ENCODE measurements around the gene CFH. TPM values are rescaled to one million over a fixed set of nuclear protein-coding genes. Genes with fewer than 3 reads are reported as not detected.
"Not testable (repeated sequence)": the region's sequence is repeated elsewhere in the genome, so short reads cannot be mapped to it uniquely, and the experiment has no call there.

The CFH gene
- total RNA-seq, 4 donors from 2014 or later, result 65.1 to 285 (median 127) TPM

DNA sequence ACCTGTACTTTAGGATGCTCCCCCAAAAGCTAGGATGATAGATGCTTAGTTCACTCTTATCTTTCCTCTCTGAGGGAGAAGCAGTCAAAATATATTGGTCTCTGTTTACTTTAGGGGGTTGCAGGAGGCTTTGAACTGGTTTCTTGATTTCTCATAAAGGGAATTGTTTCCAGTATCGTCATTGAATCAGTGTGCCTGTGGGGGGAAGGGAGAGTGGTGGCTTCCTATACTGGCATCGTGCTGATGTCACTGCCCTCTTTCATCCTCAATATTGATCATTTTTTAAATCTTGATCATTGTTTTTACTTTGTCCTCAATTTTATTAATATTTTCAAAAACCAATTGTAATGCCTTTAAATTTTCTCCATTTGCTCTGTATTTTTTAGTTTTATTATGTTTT lies 82.6 kb downstream of the CFH start:
- no peak for ATAC-seq (ENCODE audit: low FRiP score)
- no peak for DNase-seq (ENCODE audit: low spot score)
- TF ChIP-seq, protein P1, sequence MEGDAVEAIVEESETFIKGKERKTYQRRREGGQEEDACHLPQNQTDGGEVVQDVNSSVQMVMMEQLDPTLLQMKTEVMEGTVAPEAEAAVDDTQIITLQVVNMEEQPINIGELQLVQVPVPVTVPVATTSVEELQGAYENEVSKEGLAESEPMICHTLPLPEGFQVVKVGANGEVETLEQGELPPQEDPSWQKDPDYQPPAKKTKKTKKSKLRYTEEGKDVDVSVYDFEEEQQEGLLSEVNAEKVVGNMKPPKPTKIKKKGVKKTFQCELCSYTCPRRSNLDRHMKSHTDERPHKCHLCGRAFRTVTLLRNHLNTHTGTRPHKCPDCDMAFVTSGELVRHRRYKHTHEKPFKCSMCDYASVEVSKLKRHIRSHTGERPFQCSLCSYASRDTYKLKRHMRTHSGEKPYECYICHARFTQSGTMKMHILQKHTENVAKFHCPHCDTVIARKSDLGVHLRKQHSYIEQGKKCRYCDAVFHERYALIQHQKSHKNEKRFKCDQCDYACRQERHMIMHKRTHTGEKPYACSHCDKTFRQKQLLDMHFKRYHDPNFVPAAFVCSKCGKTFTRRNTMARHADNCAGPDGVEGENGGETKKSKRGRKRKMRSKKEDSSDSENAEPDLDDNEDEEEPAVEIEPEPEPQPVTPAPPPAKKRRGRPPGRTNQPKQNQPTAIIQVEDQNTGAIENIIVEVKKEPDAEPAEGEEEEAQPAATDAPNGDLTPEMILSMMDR (IDR thresholded peaks at IDR 0.05), result no peak

DNA sequence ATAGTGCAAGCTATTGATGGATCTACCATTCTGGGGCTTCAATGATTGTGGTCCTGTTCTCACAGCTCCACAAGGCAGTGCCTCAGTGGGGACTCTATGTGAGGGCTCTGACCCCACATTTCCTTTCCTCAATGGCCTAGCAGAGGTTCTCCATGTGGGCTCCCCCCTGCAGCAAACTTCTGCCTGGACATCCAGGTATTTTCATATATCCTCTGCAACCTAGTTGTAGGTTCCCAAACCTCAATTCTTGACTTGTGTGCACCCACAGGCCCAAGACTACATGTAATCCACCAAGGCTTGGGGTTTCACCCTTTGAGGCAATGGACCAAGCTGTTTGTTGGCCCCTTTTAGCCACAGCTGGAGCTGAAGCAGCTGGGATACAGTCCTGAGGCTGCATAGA lies 86.9 kb downstream of the CFH start:
- TF ChIP-seq, protein P1 (IDR thresholded peaks at IDR 0.05), result no peak
- ATAC-seq (ENCODE audit: low FRiP score) (no peak), DNase-seq (ENCODE audit: low spot score) (no peak)

DNA sequence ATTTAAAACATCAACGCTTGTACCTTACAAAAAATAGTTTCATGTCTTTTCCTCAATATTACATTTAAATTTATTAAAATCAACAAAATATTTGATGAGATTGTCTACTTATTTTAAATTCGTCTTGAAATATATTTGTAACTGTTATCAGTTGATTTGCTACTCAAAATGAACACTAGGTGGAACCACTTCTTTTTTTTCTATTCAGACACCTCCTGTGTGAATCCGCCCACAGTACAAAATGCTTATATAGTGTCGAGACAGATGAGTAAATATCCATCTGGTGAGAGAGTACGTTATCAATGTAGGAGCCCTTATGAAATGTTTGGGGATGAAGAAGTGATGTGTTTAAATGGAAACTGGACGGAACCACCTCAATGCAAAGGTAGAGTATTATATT lies 91.4 kb downstream of the CFH start:
- not testable (repeated sequence) for ATAC-seq (ENCODE audit: low FRiP score); DNase-seq (ENCODE audit: low spot score)

DNA sequence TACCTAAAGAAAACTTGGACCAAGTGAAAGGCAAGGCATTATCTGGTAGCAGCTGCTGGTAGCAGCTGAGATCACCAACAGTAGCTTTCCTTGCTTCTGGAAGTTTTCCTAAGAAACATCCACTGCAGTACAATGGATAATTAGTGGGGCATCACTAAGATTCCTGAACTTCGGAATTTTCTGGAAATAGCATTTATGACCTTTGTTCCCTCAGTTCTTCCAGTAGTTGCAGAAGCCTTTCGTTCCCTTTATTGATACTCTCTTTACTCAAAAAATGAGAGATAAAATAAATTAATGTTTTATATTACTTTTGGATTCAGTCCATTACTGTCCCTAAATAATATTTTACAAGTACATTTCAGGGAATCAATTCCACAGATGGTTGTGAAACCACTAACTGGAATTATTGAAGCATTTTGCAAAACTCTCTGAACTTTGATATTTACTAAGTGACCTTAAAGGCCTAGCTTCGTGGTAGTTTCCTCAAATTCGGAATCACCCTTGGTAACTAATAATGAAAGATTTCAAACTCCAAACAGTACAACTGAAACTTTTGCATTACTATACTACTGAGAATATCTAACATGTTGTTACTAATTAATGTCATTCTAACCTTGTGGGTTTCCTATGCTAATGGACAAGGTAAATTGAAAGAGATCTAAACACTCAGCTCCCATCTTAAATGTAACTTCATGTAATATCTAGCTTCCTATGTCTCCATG lies 113.3 kb downstream of the CFH start:
- not testable (repeated sequence) for DNase-seq (ENCODE audit: low spot score); ATAC-seq (ENCODE audit: low FRiP score)

DNA sequence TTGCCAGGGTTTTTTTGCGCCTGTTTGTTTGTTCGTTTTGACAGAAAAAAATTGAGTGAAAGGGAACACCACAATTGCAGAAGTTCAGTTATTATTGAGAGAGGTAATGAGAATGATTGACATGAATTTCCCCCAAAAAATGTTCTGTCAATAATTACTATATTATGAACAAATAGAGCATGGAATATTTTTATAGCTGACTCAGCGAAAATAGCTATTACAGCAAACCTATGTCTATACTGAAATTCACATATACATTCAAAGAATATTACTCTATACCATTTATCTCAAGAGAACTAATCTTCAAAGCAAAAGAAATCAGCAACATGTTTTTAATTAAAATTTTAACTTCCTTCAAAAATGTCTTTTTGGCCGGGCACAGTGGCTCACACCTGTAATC lies 118.0 kb downstream of the CFH start:
- not testable (repeated sequence) for ATAC-seq (ENCODE audit: low FRiP score); DNase-seq (ENCODE audit: low spot score)

DNA sequence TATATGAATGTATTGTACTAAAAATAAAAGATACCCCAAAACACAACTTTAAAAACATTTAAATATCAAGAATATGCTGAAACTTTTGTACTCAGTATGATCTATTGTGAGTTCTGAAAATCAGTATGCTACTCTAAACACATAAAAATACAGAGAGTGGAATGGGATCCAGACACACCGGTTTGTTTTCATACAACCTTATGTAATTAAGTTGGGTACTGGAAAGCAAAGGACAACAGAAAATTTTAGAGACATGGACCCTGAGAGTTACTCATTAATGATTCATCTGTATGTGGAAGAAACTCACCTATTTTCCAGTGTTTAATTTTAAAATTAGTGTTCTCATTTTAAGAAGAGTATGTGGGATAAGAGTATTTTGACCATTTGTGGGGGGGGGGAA lies 121.9 kb downstream of the CFH start:
- TF ChIP-seq, protein P1 (IDR thresholded peaks at IDR 0.05), result no peak
- no peak for DNase-seq (ENCODE audit: low spot score)
- no peak for ATAC-seq (ENCODE audit: low FRiP score)

DNA sequence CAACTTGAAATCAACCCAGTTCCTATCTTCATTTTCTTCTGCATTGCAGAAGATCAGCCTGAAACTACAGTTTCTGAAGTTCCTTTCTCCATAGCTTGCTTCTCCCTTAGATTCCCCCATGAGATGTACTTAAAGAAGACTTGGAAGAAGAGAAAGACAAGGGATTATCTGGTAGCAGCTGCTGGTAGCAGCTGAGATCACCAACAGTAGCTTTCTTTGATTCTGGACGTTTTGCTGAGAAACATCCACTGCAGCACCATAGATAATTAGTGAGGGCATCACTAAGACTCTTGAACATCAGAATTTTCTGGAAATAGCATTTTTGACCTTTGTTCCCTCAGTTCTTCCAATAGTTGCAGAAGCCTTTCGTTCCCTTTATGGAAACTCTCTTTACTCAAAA lies 122.3 kb downstream of the CFH start:
- TF ChIP-seq, protein P1 (IDR thresholded peaks at IDR 0.05), result no peak
- DNase-seq (ENCODE audit: low spot score) (no peak), ATAC-seq (ENCODE audit: low FRiP score) (no peak)

DNA sequence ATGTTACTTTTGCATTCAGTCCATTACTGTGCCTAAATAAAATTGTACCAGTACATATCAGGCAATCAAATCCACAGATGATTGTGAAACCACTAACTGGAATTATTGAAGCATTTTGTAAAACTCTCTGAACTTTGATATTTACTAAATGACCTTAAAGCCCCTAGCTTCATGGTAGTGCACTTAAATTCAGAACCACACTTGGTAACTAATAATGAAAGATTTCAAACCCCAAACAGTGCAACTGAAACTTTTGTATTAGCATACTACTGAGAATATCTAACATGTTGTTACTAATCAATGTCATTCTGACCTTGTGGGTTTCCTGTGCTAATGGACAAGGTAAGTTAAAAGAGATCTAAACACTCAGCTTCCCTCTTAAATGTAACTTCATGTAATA lies 122.8 kb downstream of the CFH start, which contains the start of gene CFHR3:
Gene CFHR3 (plus strand): TSS at position 238 of the 400 bp plus-strand sequence. CDS start 47 bp downstream, at position 285.
- TF ChIP-seq, protein P1 (IDR thresholded peaks at IDR 0.05), result no peak
- ATAC-seq (ENCODE audit: low FRiP score), result no peak
- DNase-seq (ENCODE audit: low spot score), result no peak

DNA sequence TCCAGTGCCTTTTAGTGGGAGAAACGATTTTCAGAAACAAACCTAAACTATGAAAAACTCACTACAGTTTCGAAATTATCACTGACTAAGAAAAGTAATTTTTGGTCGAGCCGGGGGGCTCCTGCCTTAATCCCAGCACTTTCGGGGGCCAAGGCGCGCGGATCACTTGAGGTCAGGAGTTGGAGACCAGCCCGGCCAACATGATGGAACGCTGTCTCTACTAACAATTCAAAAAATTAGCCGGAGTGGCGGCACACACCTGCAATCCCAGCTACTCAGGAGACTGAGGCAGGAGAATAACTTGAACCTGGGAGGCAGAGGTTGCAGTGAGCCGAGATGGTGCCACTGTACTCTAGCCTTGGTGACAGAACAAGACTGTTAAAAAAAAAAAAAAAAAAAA lies 125.8 kb downstream of the CFH start:
- ATAC-seq (ENCODE audit: low FRiP score) (no peak), DNase-seq (ENCODE audit: low spot score) (no peak)
- TF ChIP-seq, protein P1 (IDR thresholded peaks at IDR 0.05), result no peak
